Measurements from ENCODE around the gene PRKCA.
A peak's percentile ranks its signal among the peaks of the same experiment; 100 is the strongest.

PRKCA gene

DNA sequence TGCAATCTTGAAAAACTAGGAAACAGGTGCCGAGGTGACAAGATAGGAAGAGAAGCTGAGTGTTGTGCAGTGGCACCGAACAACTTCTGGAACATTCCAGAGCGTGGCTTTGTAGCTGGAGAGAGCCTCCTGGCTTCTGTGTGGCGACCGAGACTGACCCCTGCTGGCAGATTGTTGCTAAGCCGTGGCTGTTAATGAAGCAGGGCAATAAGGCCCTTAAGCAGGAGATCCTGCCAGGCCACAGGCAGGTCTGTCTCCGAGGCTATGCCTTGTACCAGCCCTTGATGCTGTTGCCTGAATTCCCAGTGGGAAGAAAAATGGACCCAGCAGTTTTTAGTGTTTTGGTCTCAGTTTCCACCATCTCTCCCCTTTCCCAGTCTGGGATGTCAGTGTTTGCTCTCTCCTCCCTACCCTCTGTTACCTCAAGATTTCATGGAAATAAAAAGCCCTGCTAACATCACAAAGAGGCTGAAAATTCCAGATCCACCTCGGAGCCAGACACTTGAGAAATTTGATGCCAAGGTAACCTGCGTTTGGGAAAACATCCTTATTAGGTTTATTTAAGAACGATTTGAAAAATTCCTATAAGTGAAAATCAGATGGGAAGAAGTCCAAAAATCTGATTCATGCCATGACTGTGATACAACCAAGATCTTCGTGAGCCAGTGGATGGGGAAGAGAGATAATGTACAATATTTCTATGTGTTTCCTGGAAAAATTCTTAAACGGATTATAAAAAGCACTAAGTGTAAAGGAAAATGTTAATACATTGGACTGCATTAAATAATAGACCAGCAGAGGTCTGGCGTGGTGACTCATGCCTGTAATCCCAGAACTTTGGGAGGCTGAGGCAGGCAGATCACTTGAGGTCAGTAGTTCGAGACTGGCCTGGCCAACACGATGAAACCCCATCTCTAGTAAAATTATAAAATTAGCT lies 265.1 kb downstream of the PRKCA start:
- no peak overlapping the region for H3K4me3 Mint-ChIP-seq
- DNase-seq = peak; percentile 85
- no peaks in the 10 kb centered on the region for H3K9me3 Mint-ChIP-seq
- ATAC-seq = peak; percentile 55
- peak overlapping the region; percentile 53 for H3K27ac Mint-ChIP-seq
- H3K27me3 Mint-ChIP-seq = no peaks in the 10 kb centered on the region
- peaks cover 25% of the 10 kb centered on the region for H3K36me3 Mint-ChIP-seq (ENCODE audit: low read depth)
- H3K4me1 Mint-ChIP-seq = peaks cover 43% of the 10 kb centered on the region

- no peaks in the 10 kb centered on the region for H3K9me3 Mint-ChIP-seq
- DNase-seq (no peak), ATAC-seq (no peak)
- peaks cover 25% of the 10 kb centered on the region for H3K36me3 Mint-ChIP-seq (ENCODE audit: low read depth)
- no peak overlapping the region for H3K27ac Mint-ChIP-seq
- no peak overlapping the region for H3K4me3 Mint-ChIP-seq
- peaks cover 42% of the 10 kb centered on the region for H3K4me1 Mint-ChIP-seq
- H3K27me3 Mint-ChIP-seq = no peaks in the 10 kb centered on the region
Measured at GRCh38 chr17:66569572-66569971, 267.2 kb downstream of the PRKCA start.

DNA sequence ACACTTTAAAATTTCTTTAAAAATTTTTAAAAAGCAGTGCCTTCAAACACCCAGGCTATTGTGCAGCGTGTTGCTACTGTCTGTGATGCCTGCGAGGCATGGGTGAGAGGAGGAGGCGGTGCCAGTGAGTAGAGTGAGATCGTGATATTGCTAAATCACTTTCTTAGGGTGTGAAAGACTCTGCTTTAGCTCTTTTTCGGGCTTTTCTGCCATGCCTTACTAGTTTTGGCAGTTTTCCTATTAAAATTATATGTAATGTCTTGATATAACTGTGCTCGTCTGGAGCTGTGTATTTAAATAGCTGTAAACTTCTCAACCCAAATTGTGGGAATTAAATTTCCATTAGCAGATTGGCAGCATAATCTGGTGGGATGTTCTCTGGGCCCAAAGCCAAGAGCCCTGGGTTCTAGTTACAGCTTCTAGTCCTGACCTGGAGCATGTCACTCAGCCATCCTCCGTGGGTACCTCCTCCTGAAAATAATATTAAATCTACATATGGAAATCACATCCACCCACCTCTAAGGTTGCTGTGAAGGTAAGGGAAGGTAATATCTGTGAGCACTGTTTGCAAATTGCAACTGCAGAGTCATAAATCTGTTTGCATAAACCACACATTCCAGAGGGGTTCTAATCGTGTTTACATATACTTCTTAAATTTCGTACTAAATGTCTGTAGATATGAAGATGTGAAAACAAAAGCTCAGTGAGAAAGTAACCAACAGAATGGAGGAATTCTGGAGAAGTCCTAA lies 268.2 kb downstream of the PRKCA start:
- Mint-ChIP-seq H3K9me3 (no peaks in the 10 kb centered on the region), H3K4me1 (peaks cover 33% of the 10 kb centered on the region), H3K27me3 (no peaks in the 10 kb centered on the region), H3K4me3 (no peak overlapping the region), H3K36me3 (ENCODE audit: low read depth) (peaks cover 23% of the 10 kb centered on the region), H3K27ac (no peak overlapping the region)
- DNase-seq (no peak), ATAC-seq (no peak)

DNA sequence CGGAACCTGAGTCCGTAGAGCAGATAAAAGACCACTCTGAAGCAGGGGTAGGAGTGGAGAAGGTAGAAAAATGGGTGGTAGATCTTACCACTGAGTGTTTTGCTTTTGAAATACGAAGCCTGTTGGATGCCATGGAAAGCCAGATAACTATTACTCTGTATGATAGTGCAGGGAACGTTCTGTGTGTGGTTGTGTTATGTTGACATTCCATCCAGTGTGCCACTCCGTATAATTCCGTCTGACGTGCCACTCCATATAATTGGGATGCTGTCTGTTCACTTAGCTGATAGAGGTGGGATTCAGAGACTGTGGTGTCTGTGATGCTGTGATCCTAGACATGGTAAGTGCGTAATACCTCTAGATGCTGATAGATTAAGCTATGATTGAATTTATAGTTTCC lies 269.3 kb downstream of the PRKCA start:
- H3K36me3 Mint-ChIP-seq (ENCODE audit: low read depth) = peaks cover 25% of the 10 kb centered on the region
- H3K27ac Mint-ChIP-seq = no peak overlapping the region
- H3K4me1 Mint-ChIP-seq = peaks cover 27% of the 10 kb centered on the region
- ATAC-seq = no peak
- H3K27me3 Mint-ChIP-seq = no peaks in the 10 kb centered on the region
- no peak for DNase-seq
- no peak overlapping the region for H3K4me3 Mint-ChIP-seq
- H3K9me3 Mint-ChIP-seq = no peaks in the 10 kb centered on the region

GRCh38 chr17:66573078-66573477 lies 270.7 kb downstream of the PRKCA start:
- ATAC-seq = no peak
- no peak for DNase-seq
- no peak overlapping the region for H3K27ac Mint-ChIP-seq
- H3K4me1 Mint-ChIP-seq = peaks cover 14% of the 10 kb centered on the region
- no peaks in the 10 kb centered on the region for H3K9me3 Mint-ChIP-seq
- H3K36me3 Mint-ChIP-seq (ENCODE audit: low read depth) = peaks cover 19% of the 10 kb centered on the region
- H3K4me3 Mint-ChIP-seq = no peak overlapping the region
- no peaks in the 10 kb centered on the region for H3K27me3 Mint-ChIP-seq

DNA sequence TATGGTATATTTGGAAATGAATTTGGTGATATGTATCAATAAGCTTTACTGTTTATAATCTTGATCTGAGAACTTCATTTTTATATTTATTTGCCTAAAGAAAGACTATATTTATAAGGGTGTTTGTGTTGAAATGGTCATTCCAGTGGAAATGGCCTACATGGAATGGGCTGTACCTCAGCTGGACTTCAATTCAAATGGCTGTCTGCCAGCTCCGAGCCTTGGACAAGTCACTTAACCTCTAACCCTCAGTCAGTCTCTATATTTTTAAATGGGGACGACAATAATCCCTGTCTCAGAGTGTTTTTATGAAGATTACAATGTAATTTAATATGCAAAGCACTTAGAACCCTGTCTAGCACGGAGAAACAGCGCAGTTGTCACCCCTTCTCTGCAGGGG lies 271.7 kb downstream of the PRKCA start:
- ATAC-seq (no peak), DNase-seq (no peak)
- Mint-ChIP-seq H3K27me3 (no peaks in the 10 kb centered on the region), H3K36me3 (ENCODE audit: low read depth) (peaks cover 16% of the 10 kb centered on the region), H3K4me1 (peaks cover 11% of the 10 kb centered on the region), H3K4me3 (no peak overlapping the region), H3K9me3 (no peaks in the 10 kb centered on the region), H3K27ac (no peak overlapping the region)

- Mint-ChIP-seq H3K9me3 (no peaks in the 10 kb centered on the region), H3K27ac (no peak overlapping the region)
Measured at GRCh38 chr17:66576473-66576872, 274.1 kb downstream of the PRKCA start.

GRCh38 chr17:66577041-66577440 lies 274.6 kb downstream of the PRKCA start:
- H3K9me3 Mint-ChIP-seq = no peaks in the 10 kb centered on the region
- peaks cover 7% of the 10 kb centered on the region for H3K4me1 Mint-ChIP-seq
- H3K27ac Mint-ChIP-seq = no peak overlapping the region
- no peaks in the 10 kb centered on the region for H3K27me3 Mint-ChIP-seq
- ATAC-seq (no peak), DNase-seq (no peak)
- H3K36me3 Mint-ChIP-seq (ENCODE audit: low read depth) = peaks cover 30% of the 10 kb centered on the region
- no peak overlapping the region for H3K4me3 Mint-ChIP-seq

More at GRCh38 chr17:66576473-66576872, 274.1 kb downstream of the PRKCA start:
- Mint-ChIP-seq H3K36me3 (ENCODE audit: low read depth) (peaks cover 24% of the 10 kb centered on the region), H3K4me1 (peaks cover 7% of the 10 kb centered on the region), H3K4me3 (no peak overlapping the region), H3K27me3 (no peaks in the 10 kb centered on the region)
- no peak for DNase-seq
- no peak for ATAC-seq

GRCh38 chr17:66578781-66579489 lies 276.5 kb downstream of the PRKCA start:
- Mint-ChIP-seq H3K36me3 (ENCODE audit: low read depth) (peaks cover 45% of the 10 kb centered on the region), H3K4me3 (no peak overlapping the region), H3K27me3 (no peaks in the 10 kb centered on the region), H3K9me3 (no peaks in the 10 kb centered on the region), H3K4me1 (peaks cover 7% of the 10 kb centered on the region), H3K27ac (peak overlapping the region; percentile 47)
- DNase-seq (no peak), ATAC-seq (no peak)

DNA sequence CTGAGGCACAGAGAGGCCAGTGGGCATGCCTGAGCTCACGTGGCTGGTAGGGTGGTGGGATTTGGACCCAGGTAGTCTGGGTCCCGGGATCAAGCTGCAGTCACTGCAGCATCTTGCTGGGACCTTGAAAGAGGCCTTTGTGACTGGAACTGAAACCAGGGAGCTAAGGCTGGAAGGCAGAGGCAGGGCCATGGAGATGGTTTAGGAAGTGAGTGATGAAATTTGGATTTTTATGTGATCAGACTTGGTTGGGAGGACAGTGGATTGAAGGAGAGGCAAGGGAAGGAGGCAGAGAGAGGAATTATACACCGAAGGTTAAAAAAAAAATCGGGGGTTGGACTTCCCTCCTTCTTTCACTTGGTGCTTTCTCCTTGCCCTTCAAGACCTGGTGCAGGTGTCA lies 277.1 kb downstream of the PRKCA start:
- peaks cover 45% of the 10 kb centered on the region for H3K36me3 Mint-ChIP-seq (ENCODE audit: low read depth)
- DNase-seq = no peak

DNA sequence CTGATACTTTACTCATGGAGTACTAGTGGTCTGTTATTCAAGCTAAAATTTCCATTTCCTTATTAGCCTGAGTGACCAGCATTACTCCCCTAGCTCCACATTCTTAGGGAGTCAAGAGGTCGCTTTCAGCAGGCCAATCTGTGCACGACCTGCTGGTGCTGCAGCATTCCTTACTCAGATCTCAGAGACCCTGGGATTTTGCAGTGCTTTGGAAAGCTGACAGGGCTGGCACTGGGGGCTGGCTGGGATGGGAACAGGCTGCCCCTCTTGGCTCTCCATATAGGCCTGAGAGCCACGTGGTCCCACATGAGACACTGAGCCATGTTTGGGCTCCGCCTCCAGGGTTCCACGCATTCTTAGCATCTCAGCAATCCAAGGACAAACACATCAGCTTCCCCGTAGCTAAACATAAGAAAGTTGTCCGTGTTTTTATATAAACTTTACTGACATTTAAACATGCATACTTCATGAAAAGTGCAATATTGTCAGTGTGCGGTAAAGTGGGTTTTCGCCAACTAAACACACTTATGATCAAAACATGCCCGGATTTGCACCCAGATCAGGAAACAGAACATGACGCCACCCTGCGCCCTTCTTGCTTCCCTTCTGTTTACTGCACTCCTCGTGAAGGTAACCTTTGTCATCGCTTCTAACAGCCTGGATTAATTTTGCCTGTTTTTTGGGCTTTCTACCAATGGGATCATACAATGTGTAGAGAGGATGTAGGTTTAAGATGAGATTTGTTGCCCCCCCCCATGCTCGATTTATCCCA lies 278.0 kb downstream of the PRKCA start:
- Mint-ChIP-seq H3K4me3 (no peak overlapping the region), H3K27me3 (no peaks in the 10 kb centered on the region), H3K4me1 (peaks cover 7% of the 10 kb centered on the region), H3K9me3 (no peaks in the 10 kb centered on the region), H3K27ac (peak overlapping the region; percentile 26), H3K36me3 (ENCODE audit: low read depth) (peaks cover 48% of the 10 kb centered on the region)
- no peak for ATAC-seq
- no peak for DNase-seq

More for the DNA sequence above, 277.1 kb downstream of the PRKCA start:
- no peaks in the 10 kb centered on the region for H3K27me3 Mint-ChIP-seq
- no peak for ATAC-seq
- H3K27ac Mint-ChIP-seq = peak overlapping the region; percentile 47
- H3K9me3 Mint-ChIP-seq = no peaks in the 10 kb centered on the region
- peaks cover 7% of the 10 kb centered on the region for H3K4me1 Mint-ChIP-seq
- H3K4me3 Mint-ChIP-seq = no peak overlapping the region

DNA sequence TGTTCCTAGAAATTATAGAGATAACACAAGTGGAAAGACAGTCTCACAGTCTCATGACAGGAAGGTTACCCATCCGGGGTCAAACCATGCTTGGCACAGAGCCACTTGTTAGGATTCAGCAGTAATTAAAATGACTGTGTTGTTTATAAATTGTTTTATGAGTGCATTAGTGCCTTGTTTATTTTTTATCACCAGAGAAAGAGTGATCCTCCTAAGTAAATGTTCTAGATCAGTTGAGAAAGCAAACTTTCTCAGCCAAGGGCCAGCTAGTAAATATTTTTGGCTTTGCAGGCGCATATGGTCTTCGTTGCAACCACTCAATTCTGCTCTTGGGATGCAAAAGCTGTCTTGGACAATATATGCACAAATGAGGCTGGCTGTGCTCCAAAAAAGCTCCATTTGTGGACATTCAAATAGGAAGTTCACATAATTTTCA lies 278.6 kb downstream of the PRKCA start:
- H3K27ac Mint-ChIP-seq = peak overlapping the region; percentile 26
- no peak for DNase-seq
- H3K36me3 Mint-ChIP-seq (ENCODE audit: low read depth) = peaks cover 46% of the 10 kb centered on the region

GRCh38 chr17:66582373-66583111 lies 280.1 kb downstream of the PRKCA start:
- Mint-ChIP-seq H3K4me1 (peaks cover 17% of the 10 kb centered on the region), H3K36me3 (ENCODE audit: low read depth) (peaks cover 44% of the 10 kb centered on the region)
- no peak for DNase-seq

More for the DNA sequence above, 278.6 kb downstream of the PRKCA start:
- no peak overlapping the region for H3K4me3 Mint-ChIP-seq
- no peak for ATAC-seq
- H3K27me3 Mint-ChIP-seq = no peaks in the 10 kb centered on the region
- no peaks in the 10 kb centered on the region for H3K9me3 Mint-ChIP-seq
- peaks cover 7% of the 10 kb centered on the region for H3K4me1 Mint-ChIP-seq

More at GRCh38 chr17:66582373-66583111, 280.1 kb downstream of the PRKCA start:
- Mint-ChIP-seq H3K9me3 (no peaks in the 10 kb centered on the region), H3K4me3 (no peak overlapping the region), H3K27ac (no peak overlapping the region), H3K27me3 (no peaks in the 10 kb centered on the region)
- ATAC-seq = no peak
